Endodermal cell (in vitro differentiated cells): ENCODE data around the gene OMA1. TPM values are rescaled to one million over a fixed set of nuclear protein-coding genes. Genes with fewer than 3 reads are reported as not detected.

Experiments used
- DNase-seq: peaks from one replicate; pipeline ENCODE4 v3.0.0-alpha.2; 2017
- H3K27ac ChIP-seq: 2 replicates; pipeline ENCODE4 v1.5.1; 2013; ENCODE audit warnings: mild to moderate bottlenecking, low read depth, low read length, moderate library complexity
- H3K27me3 ChIP-seq: 2 replicates; pipeline ENCODE4 v1.6.1; 2013; ENCODE audit warnings: mild to moderate bottlenecking, low read length, moderate library complexity; ENCODE audit not compliant: insufficient read depth, control insufficient read depth, poor library complexity, severe bottlenecking
- H3K36me3 ChIP-seq: 2 replicates; pipeline ENCODE4 v1.7.0; 2013; ENCODE audit warnings: mild to moderate bottlenecking, low read length, moderate library complexity; ENCODE audit not compliant: control insufficient read depth, insufficient read depth
- H3K4me1 ChIP-seq: one replicate; pipeline ENCODE4 v1.7.0; 2013; ENCODE audit warnings: low read length; ENCODE audit not compliant: control insufficient read depth, insufficient read depth
- H3K4me3 ChIP-seq: 2 replicates; pipeline ENCODE4 v1.5.1; 2013; ENCODE audit warnings: mild to moderate bottlenecking, low read length, moderate library complexity
- H3K9ac ChIP-seq: 2 replicates; pipeline ENCODE4 v1.6.1; 2013; ENCODE audit warnings: mild to moderate bottlenecking, low read length, moderate library complexity; ENCODE audit not compliant: poor library complexity, severe bottlenecking; ENCODE audit errors: extremely low read depth
- H3K9me3 ChIP-seq: 2 replicates; pipeline ENCODE4 v1.6.1; 2013; ENCODE audit warnings: mild to moderate bottlenecking, low read length, moderate library complexity; ENCODE audit not compliant: control insufficient read depth
- H3K27ac Mint-ChIP-seq: 2 replicates; pipeline ENCODE4 v1.8.0; 2020; ENCODE audit warnings: mixed read lengths
- H3K27me3 Mint-ChIP-seq: 2 replicates; pipeline ENCODE4 v1.8.0; 2021; ENCODE audit warnings: mild to moderate bottlenecking, mixed read lengths; ENCODE audit not compliant: insufficient read depth
- H3K36me3 Mint-ChIP-seq: 2 replicates; pipeline ENCODE4 v1.8.0; 2020; ENCODE audit warnings: low read depth, mixed read lengths
- H3K4me1 Mint-ChIP-seq: 2 replicates; pipeline ENCODE4 v1.8.0; 2020; ENCODE audit warnings: mixed read lengths
- H3K4me3 Mint-ChIP-seq: 2 replicates; pipeline ENCODE4 v1.8.0; 2020; ENCODE audit warnings: mild to moderate bottlenecking, moderate library complexity, mixed read lengths
- H3K9me3 Mint-ChIP-seq: 2 replicates; pipeline ENCODE4 v1.8.0; 2020; ENCODE audit warnings: mild to moderate bottlenecking, mixed read lengths
- WGBS, 2 experiments: methylation state at CpG; one replicate each; pipeline versions ENCODE4 v1.1.5 to v1.1.7; 2013; ENCODE audit warnings: missing lambda C conversion rate in 2 of 2, mixed read lengths in 1 of 2; ENCODE audit not compliant: insufficient coverage in 1 of 2, insufficient read length in 1 of 2; 5-methylcytosine and 5-hydroxymethylcytosine counted together
- total RNA-seq, 2 donors: library from RNA; stranded (reverse); fragmentation: NEBNext Ultra II Directional in 1 of 2; extraction: Animal tissue kit (Norgen Biotek cat#: 25700) in 1 of 2; gene quantifications; 2 replicates in 1 of 2; 3 replicates in 1 of 2; pipeline ENCODE4 v1.2.1, GENCODE V29; 2021
- TF ChIP-seq, protein P1 (sequence below): fragments of 200-600 bp; sonication (generic); conservative IDR thresholded peaks from 2 replicates; pipeline ENCODE4 v1.5.0; 2021; ENCODE audit warnings: antibody characterized with exemption, mild to moderate bottlenecking

The OMA1 gene
- total RNA-seq, 2 donors from 2014 or later = 13.0 to 18.4 TPM

DNA sequence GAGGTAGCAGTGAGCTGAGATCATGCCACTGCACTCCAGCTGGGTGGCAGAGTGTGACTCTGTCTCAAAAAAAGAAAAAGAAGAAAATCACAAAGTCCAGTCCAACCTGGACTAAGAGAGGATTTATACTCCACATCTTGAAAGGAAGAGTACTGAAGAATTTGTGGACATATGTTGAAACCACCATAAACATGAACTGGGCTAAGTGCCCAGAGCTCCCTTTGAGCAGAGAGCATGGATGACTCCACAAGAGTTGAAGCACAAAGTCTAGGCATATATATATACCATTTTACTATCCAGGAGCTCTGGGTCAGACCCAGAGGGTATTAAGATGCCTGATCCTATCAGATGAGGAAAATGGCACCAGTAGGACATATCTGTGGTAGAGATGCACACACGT, 86.6 kb downstream of the OMA1 start:
- H3K4me1 ChIP-seq = no peaks in the 10 kb centered on the region
- no peak overlapping the region for H3K27ac ChIP-seq
- H3K4me3 ChIP-seq = no peak overlapping the region
- H3K27me3 ChIP-seq = peaks cover 17% of the 10 kb centered on the region
- no peak overlapping the region for H3K4me3 Mint-ChIP-seq
- H3K4me1 Mint-ChIP-seq = peaks cover 4% of the 10 kb centered on the region
- TF ChIP-seq, protein P1, sequence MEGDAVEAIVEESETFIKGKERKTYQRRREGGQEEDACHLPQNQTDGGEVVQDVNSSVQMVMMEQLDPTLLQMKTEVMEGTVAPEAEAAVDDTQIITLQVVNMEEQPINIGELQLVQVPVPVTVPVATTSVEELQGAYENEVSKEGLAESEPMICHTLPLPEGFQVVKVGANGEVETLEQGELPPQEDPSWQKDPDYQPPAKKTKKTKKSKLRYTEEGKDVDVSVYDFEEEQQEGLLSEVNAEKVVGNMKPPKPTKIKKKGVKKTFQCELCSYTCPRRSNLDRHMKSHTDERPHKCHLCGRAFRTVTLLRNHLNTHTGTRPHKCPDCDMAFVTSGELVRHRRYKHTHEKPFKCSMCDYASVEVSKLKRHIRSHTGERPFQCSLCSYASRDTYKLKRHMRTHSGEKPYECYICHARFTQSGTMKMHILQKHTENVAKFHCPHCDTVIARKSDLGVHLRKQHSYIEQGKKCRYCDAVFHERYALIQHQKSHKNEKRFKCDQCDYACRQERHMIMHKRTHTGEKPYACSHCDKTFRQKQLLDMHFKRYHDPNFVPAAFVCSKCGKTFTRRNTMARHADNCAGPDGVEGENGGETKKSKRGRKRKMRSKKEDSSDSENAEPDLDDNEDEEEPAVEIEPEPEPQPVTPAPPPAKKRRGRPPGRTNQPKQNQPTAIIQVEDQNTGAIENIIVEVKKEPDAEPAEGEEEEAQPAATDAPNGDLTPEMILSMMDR = no peak
- H3K36me3 Mint-ChIP-seq = no peaks in the 10 kb centered on the region
- no peaks in the 10 kb centered on the region for H3K36me3 ChIP-seq
- no peak overlapping the region for H3K9ac ChIP-seq
- no peaks in the 10 kb centered on the region for H3K9me3 ChIP-seq
- no peaks in the 10 kb centered on the region for H3K9me3 Mint-ChIP-seq
- WGBS, 2 experiments = 80 to 100% methylated on average over 1 of the region's 1 CpG
- peaks cover 7% of the 10 kb centered on the region for H3K27me3 Mint-ChIP-seq
- H3K27ac Mint-ChIP-seq = no peak overlapping the region
- no peak for DNase-seq

DNA sequence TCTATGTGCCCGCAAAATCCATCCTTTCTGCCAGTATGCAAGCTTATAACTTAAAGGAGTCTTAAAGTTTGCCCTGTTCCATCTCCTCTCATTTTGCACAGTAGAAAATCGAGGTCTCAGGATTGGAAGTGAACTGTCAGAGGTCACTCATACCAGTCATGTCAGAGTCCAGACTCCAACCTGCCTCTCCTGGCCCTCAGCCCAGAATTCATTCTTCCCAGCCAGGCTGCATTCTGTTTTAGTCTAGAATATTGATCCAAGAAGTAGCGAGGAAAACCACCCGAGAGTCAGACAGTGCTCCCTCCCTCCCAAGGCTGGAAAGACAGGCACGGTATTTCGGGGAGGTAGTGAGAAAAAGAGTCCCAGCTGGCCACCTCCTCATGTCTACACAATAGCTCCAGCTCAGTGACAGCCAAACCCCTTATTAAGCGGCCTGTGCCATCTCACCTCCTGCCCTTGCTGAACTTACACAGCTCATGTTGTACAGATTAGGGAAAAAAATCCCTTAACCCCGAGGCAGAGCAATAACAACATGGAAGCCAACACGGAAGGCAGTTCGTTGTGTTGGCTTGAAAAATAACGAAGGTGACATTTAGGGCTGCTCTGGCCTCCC, 89.4 kb downstream of the OMA1 start:
- Mint-ChIP-seq H3K4me3 (no peak overlapping the region), H3K27ac (no peak overlapping the region), H3K27me3 (peaks cover 12% of the 10 kb centered on the region), H3K9me3 (no peaks in the 10 kb centered on the region), H3K4me1 (no peaks in the 10 kb centered on the region), H3K36me3 (no peaks in the 10 kb centered on the region)
- H3K36me3 ChIP-seq = no peaks in the 10 kb centered on the region
- no peak for DNase-seq
- H3K4me1 ChIP-seq = no peaks in the 10 kb centered on the region
- no peaks in the 10 kb centered on the region for H3K9me3 ChIP-seq
- H3K27me3 ChIP-seq = peaks cover 20% of the 10 kb centered on the region
- H3K4me3 ChIP-seq = no peak overlapping the region
- no peak overlapping the region for H3K27ac ChIP-seq
- TF ChIP-seq, protein P1 = no peak
- 82 to 95% methylated on average over 7 to 11 of the region's 11 CpGs for WGBS, 2 experiments
- no peak overlapping the region for H3K9ac ChIP-seq

DNA sequence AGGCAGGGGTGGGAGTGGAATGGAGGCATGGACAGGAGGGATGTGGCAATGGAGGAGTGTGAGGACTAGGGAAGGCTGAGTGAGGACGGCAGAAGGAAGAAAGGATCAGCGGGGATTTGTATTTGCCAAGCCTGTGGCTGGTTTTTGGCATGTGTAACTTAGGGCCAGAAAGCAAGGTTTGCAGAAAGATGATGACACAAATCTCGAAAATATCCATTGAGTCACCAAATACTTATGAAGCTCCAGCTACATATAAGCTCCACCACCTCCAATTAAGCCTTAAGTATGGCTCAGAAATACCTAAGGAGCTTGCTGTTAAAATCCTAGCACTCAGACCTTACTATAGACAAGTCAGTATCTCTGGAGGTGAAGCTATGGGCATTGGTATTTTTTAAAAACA, 90.1 kb downstream of the OMA1 start:
- H3K4me3 Mint-ChIP-seq = no peak overlapping the region
- H3K9me3 Mint-ChIP-seq = no peaks in the 10 kb centered on the region
- no peak for DNase-seq

More for the DNA sequence above, 90.1 kb downstream of the OMA1 start:
- TF ChIP-seq, protein P1 = no peak
- no peaks in the 10 kb centered on the region for H3K4me1 Mint-ChIP-seq
- H3K27ac ChIP-seq = no peak overlapping the region
- H3K27me3 ChIP-seq = peaks cover 20% of the 10 kb centered on the region
- WGBS, 2 experiments = 87% methylated on average over 3 of the region's 3 CpGs; no CpG with 5 or more reads in 1 of the 2 experiments
- H3K4me3 ChIP-seq = no peak overlapping the region
- no peaks in the 10 kb centered on the region for H3K36me3 Mint-ChIP-seq
- no peak overlapping the region for H3K9ac ChIP-seq
- no peaks in the 10 kb centered on the region for H3K36me3 ChIP-seq
- no peaks in the 10 kb centered on the region for H3K4me1 ChIP-seq
- no peak overlapping the region for H3K27ac Mint-ChIP-seq
- H3K9me3 ChIP-seq = no peaks in the 10 kb centered on the region
- peaks cover 12% of the 10 kb centered on the region for H3K27me3 Mint-ChIP-seq
